GM12878 (cell line): Measurements from ENCODE around the gene POLR2B. TPM values are rescaled to one million over a fixed set of nuclear protein-coding genes. Genes with fewer than 3 reads are reported as not detected.

Experiments
- ATAC-seq: fragments of 200-7000 bp; cut with Tn5 transposase; 3 replicates; pipeline ENCODE4 v1.9.1; 2020; ENCODE audit warnings: mild to moderate bottlenecking, moderate library complexity
- BruUV-seq: library from RNA; stranded (reverse); fragments of 400-500 nt; replicated peaks from 2 replicates; lab custom pipeline; 2021; lab: Mats Ljungman, UMichigan
- CTCF ChIA-PET: fragments of 300-600 bp; sonication (Branson Sonifier 250); formaldehyde crosslinking; extraction: SDS; loops from one replicate; lab custom pipeline; 2021; ENCODE audit warnings: inconsistent platforms; lab: Yijun Ruan, JAX
- POLR2A ChIA-PET: fragments of 350-600 bp; formaldehyde crosslinking; extraction: SDS; loops from one replicate; lab custom pipeline; 2021; ENCODE audit warnings: inconsistent platforms; lab: Charles Lee
- RAD21 ChIA-PET: fragments of 300-600 bp; sonication (Branson Sonifier 250); formaldehyde crosslinking; loops from one replicate; lab custom pipeline; 2023; ENCODE audit warnings: antibody characterized with exemption; ENCODE audit not compliant: unreplicated experiment; lab: Charles Lee
- SMC1A ChIA-PET: fragments of 300-600 bp; sonication (Branson Sonifier 250); formaldehyde crosslinking; loops from one replicate; lab custom pipeline; 2023; ENCODE audit not compliant: unreplicated experiment, uncharacterized antibody; lab: Charles Lee
- DNase-seq: peaks from one replicate; pipeline ENCODE4 v3.0.0-alpha.2; 2011; ENCODE audit warnings: low read depth, low spot score
- FAIRE-seq: peaks from 3 replicates; lab custom pipeline; 2011; peaks lifted over from hg19 to GRCh38; lab: Jason Lieb, UNC
- H2AFZ ChIP-seq: 2 replicates; pipeline ENCODE4 v1.6.0; 2011; ENCODE audit warnings: low read depth, low read length, control low read depth; ENCODE audit not compliant: control insufficient read depth
- H3K27ac ChIP-seq: 2 replicates; pipeline ENCODE4 v1.5.1; 2011; ENCODE audit warnings: control low read depth; ENCODE audit not compliant: control insufficient read depth, insufficient read depth
- H3K27me3 ChIP-seq, 2 experiments: replicated peaks in 1 of 2; 2 replicates each; pipeline versions ENCODE4 v1.6.0 to v1.6.1; 2011; ENCODE audit warnings: low read length in 1 of 2; ENCODE audit not compliant: control insufficient read depth in 2 of 2, insufficient read depth in 2 of 2
- H3K36me3 ChIP-seq, 2 experiments: 2 replicates each; pipeline ENCODE4 v1.5.1; 2011; ENCODE audit warnings: low read length in 1 of 2; ENCODE audit not compliant: control insufficient read depth in 2 of 2, insufficient read depth in 2 of 2
- H3K4me1 ChIP-seq: 2 replicates; pipeline ENCODE4 v1.6.1; 2011; ENCODE audit warnings: mild to moderate bottlenecking, low read length, moderate library complexity, mixed read lengths; ENCODE audit not compliant: control insufficient read depth, insufficient read depth
- H3K4me2 ChIP-seq: 2 replicates; pipeline ENCODE4 v1.6.0; 2011; ENCODE audit warnings: control low read depth; ENCODE audit not compliant: control insufficient read depth, insufficient read depth
- H3K4me3 ChIP-seq: fragments of 200-600 bp; sonication (generic); 2 replicates; pipeline ENCODE4 v1.5.1; 2016
- H3K79me2 ChIP-seq: 2 replicates; pipeline ENCODE4 v1.6.0; 2011; ENCODE audit warnings: low read length; ENCODE audit not compliant: control insufficient read depth, insufficient read depth
- H3K9ac ChIP-seq: 2 replicates; pipeline ENCODE4 v1.8.0; 2011; ENCODE audit warnings: low read length, control low read depth, mixed read lengths; ENCODE audit not compliant: control insufficient read depth, insufficient read depth
- H3K9me3 ChIP-seq: replicated peaks from 3 replicates; pipeline ENCODE4 v1.5.1; 2011; ENCODE audit warnings: mild to moderate bottlenecking, low read length; ENCODE audit not compliant: control insufficient read depth, insufficient read depth
- H4K20me1 ChIP-seq: 2 replicates; pipeline ENCODE4 v1.6.0; 2011; ENCODE audit not compliant: control insufficient read depth, insufficient read depth
- BCL3 ChIP-seq: IDR thresholded peaks from 2 replicates; pipeline ENCODE4 v1.6.1; 2011; ENCODE audit warnings: borderline replicate concordance, low read depth, mild to moderate bottlenecking, moderate library complexity, low read length; ENCODE audit not compliant: insufficient read depth, poor library complexity, severe bottlenecking
- CBFB ChIP-seq: IDR thresholded peaks from 2 replicates; pipeline ENCODE4 v1.6.1; 2016; ENCODE audit warnings: antibody characterized with exemption, low read depth
- E4F1 ChIP-seq: fragments of 450-650 bp; IDR thresholded peaks from 2 replicates; pipeline ENCODE4 v1.6.1; 2018; ENCODE audit warnings: borderline replicate concordance, mild to moderate bottlenecking; ENCODE audit not compliant: partially characterized antibody
- ETV6 ChIP-seq, 2 experiments: fragments of 450-650 bp in 1 of 2; IDR thresholded peaks in 1 of 2; conservative IDR thresholded peaks in 1 of 2; 2 replicates each; pipeline ENCODE4 v1.6.1; 2014; ENCODE audit warnings: antibody characterized with exemption in 1 of 2, borderline replicate concordance in 1 of 2, low read depth in 1 of 2, mild to moderate bottlenecking in 1 of 2, moderate library complexity in 1 of 2
- HSF1 ChIP-seq: fragments of 150-350 bp; IDR thresholded peaks from 2 replicates; pipeline ENCODE4 v1.6.1; 2014; ENCODE audit warnings: mild to moderate bottlenecking, low read depth, low read length
- MEF2A ChIP-seq: IDR thresholded peaks from 2 replicates; pipeline ENCODE4 v1.6.1; 2011; ENCODE audit warnings: low read depth, mild to moderate bottlenecking, low read length, moderate library complexity; ENCODE audit not compliant: insufficient read depth
- PKNOX1 ChIP-seq: fragments of 450-650 bp; IDR thresholded peaks from 2 replicates; pipeline ENCODE4 v1.6.1; 2016; ENCODE audit warnings: mild to moderate bottlenecking
- PRDM15 ChIP-seq: fragments of 450-650 bp; formaldehyde crosslinking; IDR thresholded peaks from 2 replicates; pipeline ENCODE4 v1.4.0; 2020; ENCODE audit warnings: mild to moderate bottlenecking, moderate library complexity
- RBBP5 ChIP-seq: fragments of 200-600 bp; sonication (generic); conservative IDR thresholded peaks from 2 replicates; pipeline ENCODE4 v1.6.1; 2016
- SIX5 ChIP-seq: IDR thresholded peaks from 2 replicates; pipeline ENCODE4 v1.6.1; 2011; ENCODE audit warnings: mild to moderate bottlenecking, low read depth, low read length, moderate library complexity; ENCODE audit not compliant: severe bottlenecking
- SP1 ChIP-seq: IDR thresholded peaks from one replicate; pipeline ENCODE4 v1.6.1; 2011; ENCODE audit warnings: low read depth, low read length
- WGBS: methylation state at CpG from one replicate; pipeline ENCODE4 v1.1.6; 2016; ENCODE audit warnings: low lambda C conversion rate; ENCODE audit not compliant: insufficient replicate concordance, insufficient coverage; ENCODE audit errors: missing lambda C conversion rate; 5-methylcytosine and 5-hydroxymethylcytosine counted together
- in situ Hi-C: fragments of 300-500 bp; cut with MboI; formaldehyde crosslinking; loops from 9 replicates; pipeline ENCODE4 v1.14.3; 2018; ENCODE audit warnings: mixed read lengths
- intact Hi-C: fragments of 100-400 bp; cut with micrococcal nuclease; formaldehyde crosslinking; loops from one replicate; pipeline ENCODE4 v1.14.2; 2022; ENCODE audit not compliant: unreplicated experiment
- polyA plus RNA-seq, 11 experiments: library from polyadenylated mRNA; depleted of rRNA in 4 of 11; unstranded in 6 of 11; stranded (reverse) in 5 of 11; fragments of >200 nt; fragmentation: Nextera tagmentation in 4 of 11; fragmentation: Illumina TruSeq in 1 of 11; extraction: Ambion mirVana in 4 of 11; extraction: Trizol in 1 of 11; gene quantifications; 1 replicate in 1 of 11; 2 replicates in 10 of 11; pipeline versions ENCODE4 v1.2.1 to v1.2.3, GENCODE V29; 2011 to 2016; ENCODE audit warnings: inconsistent platforms in 2 of 11, missing spikeins in 2 of 11, low read depth in 1 of 11
- total RNA-seq, 4 experiments: library from RNA; depleted of rRNA in 3 of 4; stranded (reverse); fragments of >200 nt in 3 of 4; fragmentation: Illumina TruSeq in 1 of 4; extraction: Trizol in 1 of 4; gene quantifications; 2 replicates each; pipeline versions ENCODE4 v1.2.1 to v1.2.3, GENCODE V29; 2013 to 2021

POLR2B gene
- total and polyA plus RNA-seq, 10 of the 15 experiments (the other 5 are each of a cell fraction or from before 2014, with no cell fraction given) = 46.0 to 183 (median 99.2) TPM

GRCh38 chr4:56981795-56982201, 3.1 kb downstream of the POLR2B start:
- SMC1A ChIA-PET = interaction anchor here (0.7 to 1.2 kb wide), 3 partner anchors 9 to 64 kb away, joined by 3 to 4 read pairs (median 3); no protein-coding TSS in a partner anchor
- POLR2A ChIA-PET = interaction anchor here (3.8 kb wide), 1 partner anchor 10 kb away, joined by 21 read pairs; no protein-coding TSS in a partner anchor
- H3K9ac ChIP-seq = no peak overlapping the region
- H3K27ac ChIP-seq = no peak overlapping the region
- BruUV-seq = no TSS peak
- no peak overlapping the region for H2AFZ ChIP-seq
- peaks cover 4% of the 10 kb centered on the region for H4K20me1 ChIP-seq
- intact Hi-C loops = no loop called here
- H3K4me3 ChIP-seq = peak overlapping the region; percentile 92; the same call in 1 of the 2 replicates
- ATAC-seq (no peak), FAIRE-seq (no peak), DNase-seq (no peak)
- H3K4me2 ChIP-seq = peak overlapping the region; percentile 76
- peaks cover 76% of the 10 kb centered on the region for H3K79me2 ChIP-seq
- WGBS = 95% methylated on average over 4 of the region's 4 CpGs
- CTCF ChIA-PET = interaction anchor here (0.9 to 1.6 kb wide), 2 partner anchors 20 to 181 kb away, joined by 6 read pairs; no protein-coding TSS in a partner anchor
- H3K9me3 ChIP-seq = no peaks in the 10 kb centered on the region; the same call in 2 of the 3 replicates
- H3K27me3 ChIP-seq = no peaks in the 10 kb centered on the region
- H3K36me3 ChIP-seq = peaks cover 2 to 13% of the 10 kb centered on the region in 2 experiments; a peak in 3 of 4 replicates
- in situ Hi-C loops = no loop called here
- H3K4me1 ChIP-seq = peaks cover 4% of the 10 kb centered on the region
- RAD21 ChIA-PET = interaction anchor here (0.5 kb wide), 1 partner anchor 49 kb away, joined by 3 read pairs; no protein-coding TSS in a partner anchor
- TF ChIP-seq CBFB (no peak), E4F1 (no peak), BCL3 (no peak), ETV6 (conservative IDR thresholded peaks at IDR 0.05 in 1 of 2, IDR thresholded peaks at IDR 0.05 in 1 of 2; ENCODE audit: borderline replicate concordance in 1 of 2, low read depth in 1 of 2) (no peak), PKNOX1 (no peak), RBBP5 (no peak), PRDM15 (CRISPR knock-in tag) (no peak), SP1 (no peak), MEF2A (no peak), HSF1 (no peak), SIX5 (no peak)
